Stimulated activated CD8-positive, alpha-beta memory T cell treated with anti-CD3 and anti-CD28 coated beads, Interleukin-12 subunit alpha, Interleukin-12 subunit beta, amount 100 ng/mL, for 24 hours (primary cell): ENCODE measurements around the gene ZNF474.
"Not testable (repeated sequence)": the region's sequence is repeated elsewhere in the genome, so short reads cannot be mapped to it uniquely, and the experiment has no call there.

Source experiments
- DNase-seq: peaks from one replicate; pipeline ENCODE4 v3.0.0-alpha.2; 2020; ENCODE audit errors: extremely low read depth

The ZNF474 gene

DNA sequence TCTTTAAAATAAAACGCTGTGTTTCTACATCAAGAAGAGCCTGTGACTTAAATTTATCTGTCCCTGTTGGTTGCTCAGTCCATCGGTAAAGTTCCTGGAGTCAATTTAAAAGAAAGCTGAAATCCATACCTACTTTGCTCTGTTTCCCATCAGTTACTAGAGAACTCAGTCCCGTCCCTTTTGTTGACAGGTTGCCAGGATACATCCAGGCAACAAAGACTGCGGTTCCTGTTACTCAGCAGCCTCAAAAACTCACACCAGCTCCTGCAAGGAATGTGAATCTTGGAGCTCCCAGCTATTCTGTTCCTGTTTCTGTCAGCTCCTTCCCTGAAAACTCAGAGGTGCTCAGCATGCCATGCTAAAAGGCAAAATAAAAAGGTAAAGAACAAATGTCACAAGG lies at the start of gene ZNF474:
Gene ZNF474, plus strand, starts transcription at position 241 of the 400 bp plus-strand sequence. CDS start 22,445 bp downstream, outside the sequence.
- no peak for DNase-seq

DNA sequence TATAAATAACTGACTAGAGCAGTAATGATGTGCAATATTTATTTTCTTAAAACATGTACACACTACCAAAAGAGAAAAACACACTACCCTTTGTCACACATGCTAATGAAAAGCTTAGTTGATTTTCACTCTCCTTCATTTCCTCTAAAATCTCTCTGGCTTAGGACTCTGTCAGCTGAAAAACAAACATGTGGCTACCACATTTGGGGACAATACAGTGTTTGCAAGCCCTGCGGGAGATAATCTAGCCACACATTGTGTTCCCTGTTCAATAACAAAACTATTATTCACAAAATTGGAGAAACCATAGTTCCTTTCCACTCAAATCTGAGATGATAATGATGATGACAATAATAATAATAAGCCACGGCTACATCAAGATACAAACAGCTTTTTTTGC lies 47.8 kb upstream of the ZNF474 start:
- DNase-seq: no peak

DNA sequence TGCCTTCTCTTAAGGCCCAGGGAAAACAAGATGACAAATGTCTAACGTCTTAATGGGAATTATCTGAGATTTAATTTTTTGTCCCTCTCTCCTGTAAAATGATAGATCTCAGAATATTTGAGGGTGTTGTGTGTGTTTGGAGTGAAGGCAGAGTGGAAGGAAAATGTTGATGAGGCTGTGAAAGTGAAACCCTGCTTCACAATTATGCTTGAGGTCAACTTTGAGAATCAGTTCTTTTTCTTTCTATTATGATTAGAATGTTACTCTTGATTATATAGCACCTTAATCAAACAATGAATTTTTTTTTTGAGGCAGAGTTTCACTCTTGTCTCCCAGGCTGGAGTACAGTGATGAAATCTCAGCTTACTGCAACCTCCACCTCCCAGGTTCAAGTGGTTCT lies 45.8 kb upstream of the ZNF474 start:
- DNase-seq: no peak

DNA sequence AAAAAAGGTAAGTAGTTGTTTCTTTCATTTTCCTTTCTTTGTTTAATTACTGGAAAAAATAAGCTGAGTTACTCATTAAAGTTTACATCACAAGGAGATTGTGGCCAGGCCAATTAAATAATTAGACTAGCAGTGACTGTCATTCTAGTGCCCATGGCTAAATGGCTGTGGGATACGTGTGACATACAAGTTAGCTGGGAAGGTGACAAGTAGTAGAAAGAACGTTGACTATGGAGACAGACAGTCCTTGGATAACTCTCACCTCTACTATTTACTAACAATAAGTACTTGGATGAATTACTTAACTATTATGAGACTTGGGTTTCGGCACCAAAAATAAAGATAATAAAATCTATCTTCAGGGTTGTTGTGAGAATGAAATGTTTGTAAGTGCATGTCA lies 44.3 kb upstream of the ZNF474 start:
- no peak for DNase-seq

DNA sequence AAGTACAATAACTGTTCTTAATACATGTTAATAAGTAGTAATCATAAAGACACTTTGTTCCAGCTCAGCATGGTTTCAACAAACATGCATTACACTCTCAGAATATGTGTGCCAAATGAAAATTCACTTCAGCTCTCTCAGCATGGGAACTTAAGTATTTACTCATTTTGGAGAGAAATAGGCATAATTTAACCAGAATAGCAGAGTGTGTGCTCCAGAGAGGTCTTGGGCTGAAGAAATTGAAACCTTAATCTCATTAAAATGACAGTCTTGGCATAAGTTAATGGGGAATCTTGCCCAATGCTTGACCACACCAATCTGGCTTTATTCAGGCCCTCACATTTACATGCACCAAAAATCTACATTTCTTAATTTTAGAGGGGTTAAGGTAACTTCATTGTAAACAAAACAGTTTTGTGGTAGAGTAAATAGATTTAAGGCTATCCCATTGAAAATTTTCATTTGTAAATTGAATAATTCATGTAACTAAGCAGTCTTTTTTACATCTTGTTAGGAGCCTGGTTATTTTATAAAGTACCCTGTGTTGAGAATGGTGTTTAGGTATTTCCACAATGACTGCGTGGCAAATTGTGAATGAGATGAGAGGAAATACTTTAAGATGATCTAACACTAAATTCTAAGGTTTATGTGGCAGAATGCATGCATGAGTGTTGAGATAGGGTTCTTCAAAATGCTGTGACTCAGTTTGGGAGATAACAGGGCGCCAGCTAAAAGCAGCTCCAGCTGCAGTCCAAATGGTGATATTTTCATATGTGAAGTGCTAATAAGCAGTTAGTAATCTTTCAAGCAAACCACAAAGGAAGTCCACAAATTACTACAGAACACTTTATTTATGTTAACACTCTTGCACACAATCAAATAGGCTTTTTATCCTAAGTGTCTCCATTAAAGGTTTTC lies 40.0 kb upstream of the ZNF474 start:
- no peak for DNase-seq

DNA sequence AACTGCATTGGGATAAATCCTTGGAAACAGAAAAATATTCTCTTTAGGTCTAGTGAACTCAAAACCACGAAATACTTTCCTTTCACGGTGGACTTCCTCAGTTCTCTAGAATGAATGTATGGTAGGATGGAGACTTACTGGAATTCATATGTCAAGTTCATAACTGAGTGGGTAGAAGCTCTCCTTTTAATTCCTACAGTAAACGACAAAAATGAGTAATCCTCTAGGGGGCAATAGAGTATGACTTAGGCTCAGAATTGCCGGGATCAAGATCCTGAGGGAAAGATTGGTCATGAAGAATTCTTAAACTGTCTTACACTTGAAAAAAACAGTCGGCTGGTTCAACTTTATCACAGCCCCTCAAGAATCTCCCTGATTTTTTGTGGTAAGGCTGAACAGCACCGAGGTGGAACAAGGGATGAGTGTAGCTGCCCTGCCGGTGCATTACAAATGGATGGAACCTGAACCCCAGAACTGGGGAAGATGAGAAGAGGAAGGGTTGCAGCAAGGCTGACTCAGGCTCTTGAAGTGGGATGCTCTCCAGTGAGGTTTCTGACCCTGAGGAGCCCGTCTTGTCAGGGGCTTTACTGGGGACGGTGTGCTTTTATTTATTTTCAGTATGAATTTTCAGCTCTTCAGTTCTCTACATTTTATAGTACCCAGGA lies 37.3 kb upstream of the ZNF474 start:
- no peak for DNase-seq

DNA sequence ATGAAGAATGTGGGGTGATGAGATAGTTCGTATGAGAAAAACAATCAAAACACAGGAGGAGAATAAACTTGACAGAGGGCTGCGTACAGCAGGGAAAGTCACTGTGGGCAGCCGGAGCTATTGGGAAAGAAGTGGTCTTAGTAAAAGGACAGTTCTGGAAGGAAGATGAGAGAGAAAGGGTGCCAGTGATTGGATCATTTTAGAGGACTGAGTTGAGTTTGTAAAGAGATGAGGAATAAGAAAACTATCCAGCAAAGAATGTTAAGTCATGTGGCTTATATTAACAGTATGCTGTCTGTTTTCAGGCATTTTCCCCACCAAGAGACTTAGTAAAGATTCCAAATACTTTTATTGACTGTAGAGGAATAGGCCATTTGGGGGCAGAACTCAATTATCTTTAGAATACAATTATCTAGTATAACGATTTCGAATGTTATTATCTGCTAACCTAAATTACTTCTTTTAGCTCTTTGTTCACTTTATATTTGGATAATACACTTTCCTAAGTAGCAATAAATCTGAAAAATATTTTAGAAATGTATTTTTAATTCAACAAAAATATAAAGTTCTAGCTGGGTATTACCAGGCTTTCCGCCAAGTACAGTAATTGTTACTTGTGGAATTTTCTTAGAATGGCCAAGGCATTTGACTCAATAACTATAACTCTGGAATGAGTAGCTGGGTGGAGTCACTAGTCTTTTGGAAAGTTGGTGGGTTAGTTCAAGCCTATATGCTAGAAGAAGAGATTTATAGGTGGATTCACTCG lies 35.7 kb upstream of the ZNF474 start:
- DNase-seq: no peak

DNA sequence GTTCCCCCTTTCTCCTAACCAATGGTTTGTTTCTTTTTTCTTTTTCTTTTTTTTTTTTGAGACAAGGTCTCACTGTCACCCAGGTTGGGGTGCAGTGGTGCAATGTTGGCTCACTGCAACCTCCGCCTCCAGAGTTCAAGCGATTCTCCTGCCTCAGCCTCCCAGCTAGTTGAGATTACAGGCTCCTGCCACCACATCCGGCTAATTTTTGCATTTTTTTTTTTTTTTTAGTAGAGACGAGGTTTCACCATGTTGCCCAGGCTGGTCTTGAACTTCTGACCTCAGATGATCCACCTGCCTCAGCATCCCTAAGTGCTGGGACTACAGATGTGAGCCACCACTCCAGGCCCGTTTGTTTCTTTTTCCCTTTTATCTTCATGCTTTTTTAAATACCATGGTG lies 35.1 kb upstream of the ZNF474 start:
- not testable (repeated sequence) for DNase-seq

DNA sequence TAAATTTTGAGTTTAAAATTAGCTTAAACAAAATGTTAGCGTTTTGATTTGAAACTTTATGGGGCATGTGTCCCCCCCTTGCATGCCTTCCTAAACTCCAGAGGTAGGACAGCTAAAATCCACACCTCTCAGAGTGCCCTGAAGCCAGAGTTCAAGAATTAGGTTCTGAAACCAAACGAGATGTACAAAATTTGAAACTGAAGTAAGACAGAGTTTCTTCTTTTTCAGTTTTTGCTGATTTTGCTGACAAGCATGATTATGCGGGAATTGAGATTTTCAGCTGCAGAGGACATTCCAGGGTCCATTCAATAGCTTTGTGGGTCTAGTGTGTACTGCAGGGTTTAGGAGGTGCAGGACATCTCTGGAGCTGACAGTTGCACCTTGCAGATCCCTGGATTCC lies 34.2 kb upstream of the ZNF474 start:
- DNase-seq: no peak

DNA sequence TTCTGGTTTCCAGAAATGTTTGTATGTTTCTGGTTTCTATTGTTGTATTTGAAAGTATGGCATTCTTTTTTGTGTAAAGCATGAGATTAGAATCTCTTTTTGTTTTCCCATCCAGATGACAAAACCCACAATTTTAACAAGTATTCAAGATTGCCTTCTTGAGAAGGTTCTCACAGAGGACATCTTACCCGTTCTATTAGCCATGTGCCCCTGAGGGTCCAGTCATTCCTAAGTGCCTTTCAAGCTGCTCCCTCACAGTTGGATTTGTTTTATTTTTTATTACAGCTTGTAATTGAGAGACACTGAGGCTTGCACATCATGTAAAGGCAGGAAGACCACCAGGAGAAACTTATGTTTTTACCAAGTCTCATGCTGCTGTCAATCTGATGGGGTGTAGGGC lies 32.0 kb upstream of the ZNF474 start:
- no peak for DNase-seq

DNA sequence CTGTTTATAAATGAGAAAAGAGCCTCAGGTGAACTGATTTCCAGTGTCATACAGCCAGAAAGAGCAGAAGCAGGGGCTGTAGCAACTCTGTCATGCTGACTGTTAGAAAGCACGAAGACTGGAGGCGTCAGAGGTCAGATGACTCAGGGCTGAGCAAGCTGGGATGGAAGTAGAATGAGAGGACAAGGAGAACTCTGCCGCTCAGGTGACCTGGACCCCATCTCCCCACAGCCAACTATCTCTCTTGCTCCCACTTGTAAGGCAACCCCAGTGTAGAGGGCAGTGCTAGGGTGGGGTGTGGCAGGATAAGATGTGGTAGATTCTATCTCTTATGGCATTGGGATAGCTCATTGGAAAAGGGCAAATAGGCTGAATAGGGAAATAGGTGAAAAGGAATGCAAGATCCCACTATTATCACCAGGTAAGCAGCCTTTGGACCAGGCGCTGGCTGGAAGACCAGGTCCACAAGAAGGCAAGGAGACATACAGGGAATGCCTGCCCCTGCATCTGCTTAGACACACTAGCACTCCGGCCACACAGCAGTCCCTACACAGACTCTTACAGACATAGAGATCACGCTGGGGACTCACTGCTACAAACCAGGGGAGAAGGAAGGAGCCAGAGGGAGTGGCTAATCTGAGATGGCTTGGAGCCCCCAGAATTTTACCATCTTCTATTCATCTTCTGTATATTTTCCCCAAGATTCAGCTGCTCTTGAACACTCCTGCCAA lies 30.1 kb upstream of the ZNF474 start:
- DNase-seq: no peak

DNA sequence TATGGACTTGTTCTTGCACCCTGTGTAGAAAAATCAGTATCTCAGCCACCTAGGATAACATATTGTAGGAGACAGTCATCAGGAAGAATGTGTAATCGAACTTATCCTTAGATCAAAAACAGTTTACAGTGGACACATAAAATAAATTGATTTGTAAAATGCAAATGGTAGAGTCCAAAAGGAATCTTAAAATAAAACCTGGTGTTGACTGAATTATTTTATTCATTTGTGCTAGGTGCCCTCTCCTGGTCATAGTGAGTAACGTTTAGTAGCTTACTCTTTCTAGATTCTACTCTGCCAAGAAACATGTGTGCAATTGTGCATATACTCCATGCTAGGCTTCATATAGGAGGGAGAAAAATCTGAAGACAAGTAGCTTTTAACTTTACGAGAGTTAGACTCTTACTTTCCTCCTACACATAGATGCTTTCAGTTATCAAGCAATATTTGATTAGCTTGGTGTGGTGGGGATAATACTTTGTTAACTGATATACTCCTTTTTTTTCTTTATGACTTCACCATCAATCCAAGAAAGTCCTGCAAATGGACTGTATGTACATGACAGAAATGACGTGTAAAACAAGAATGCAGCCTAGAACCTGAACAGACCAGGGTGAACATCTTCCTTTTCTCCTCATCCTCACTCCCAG lies 27.6 kb upstream of the ZNF474 start:
- DNase-seq: no peak

DNA sequence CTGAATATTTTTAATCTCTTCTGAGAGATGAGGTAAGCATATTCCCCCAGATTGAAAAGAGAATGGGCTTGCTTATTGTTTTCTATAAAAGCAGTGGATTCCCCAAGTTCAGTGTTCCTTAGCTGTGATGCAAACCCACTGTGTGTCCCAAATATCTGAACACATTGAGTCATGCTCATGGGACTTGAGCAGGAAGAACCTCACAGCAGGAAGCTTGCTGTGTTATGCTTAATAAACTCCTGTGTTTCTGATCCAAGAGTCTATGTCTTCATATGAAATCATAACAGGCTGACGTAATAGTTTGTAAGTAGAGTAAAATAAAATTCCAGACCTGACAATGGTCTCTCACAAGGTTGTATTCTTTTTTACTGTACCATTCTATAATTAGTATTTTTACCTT lies 26.5 kb upstream of the ZNF474 start:
- DNase-seq: no peak

DNA sequence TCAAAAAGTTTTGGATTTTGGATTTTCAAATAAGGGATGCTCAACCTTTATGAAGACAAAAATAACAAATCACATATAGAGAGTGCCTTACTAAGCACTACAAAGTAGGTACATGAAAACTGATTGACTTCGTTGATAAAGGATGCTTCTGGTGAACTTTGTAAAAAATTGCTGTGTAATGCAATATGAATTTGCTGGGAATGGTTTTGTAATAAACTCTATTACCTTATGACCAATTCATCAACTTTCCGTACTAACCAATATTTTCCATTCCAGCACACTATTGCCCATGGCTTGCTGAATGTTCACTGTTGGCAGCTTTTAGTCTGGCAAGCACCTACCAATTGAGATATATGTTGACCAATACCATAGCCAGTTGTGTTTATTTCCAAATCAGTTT lies 23.4 kb upstream of the ZNF474 start:
- no peak for DNase-seq

DNA sequence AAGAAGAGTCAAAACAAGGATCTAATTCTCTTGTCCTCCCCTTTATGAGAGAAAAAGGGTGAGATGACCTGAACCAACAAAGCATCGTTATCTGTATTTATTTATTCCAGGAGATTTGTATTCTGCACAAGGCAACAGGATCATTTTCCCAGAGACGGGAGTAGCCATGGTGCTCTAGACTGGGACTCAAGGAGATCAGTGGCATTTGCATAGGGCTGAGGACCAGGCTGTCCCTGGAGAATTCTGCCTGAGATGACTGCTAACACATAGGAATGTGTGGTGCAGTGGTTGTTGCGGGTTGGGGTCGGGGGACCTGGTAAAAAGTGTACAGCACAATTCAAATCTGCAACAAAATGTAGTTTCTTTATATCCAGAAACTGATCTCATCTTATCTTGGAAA lies 22.3 kb upstream of the ZNF474 start:
- DNase-seq: no peak

DNA sequence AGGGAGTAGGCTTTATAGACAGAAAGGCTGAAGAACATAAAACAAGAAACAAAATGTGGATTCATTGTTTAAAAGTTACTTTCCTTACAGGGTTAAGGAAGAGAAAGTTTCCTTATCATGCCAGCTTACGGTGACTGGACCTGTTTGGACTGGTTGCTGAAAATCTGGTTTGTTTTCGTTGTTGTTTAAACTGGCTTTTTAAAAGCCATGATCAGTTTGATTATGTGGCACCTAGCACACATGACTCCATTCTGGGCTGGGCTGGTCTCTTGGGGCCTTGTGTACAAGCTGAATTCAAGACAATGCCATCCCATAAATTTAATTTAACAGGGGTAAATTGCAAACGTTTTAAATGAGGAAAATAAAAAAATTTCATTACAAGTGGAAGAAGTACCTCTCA lies 18.4 kb upstream of the ZNF474 start:
- DNase-seq: no peak

DNA sequence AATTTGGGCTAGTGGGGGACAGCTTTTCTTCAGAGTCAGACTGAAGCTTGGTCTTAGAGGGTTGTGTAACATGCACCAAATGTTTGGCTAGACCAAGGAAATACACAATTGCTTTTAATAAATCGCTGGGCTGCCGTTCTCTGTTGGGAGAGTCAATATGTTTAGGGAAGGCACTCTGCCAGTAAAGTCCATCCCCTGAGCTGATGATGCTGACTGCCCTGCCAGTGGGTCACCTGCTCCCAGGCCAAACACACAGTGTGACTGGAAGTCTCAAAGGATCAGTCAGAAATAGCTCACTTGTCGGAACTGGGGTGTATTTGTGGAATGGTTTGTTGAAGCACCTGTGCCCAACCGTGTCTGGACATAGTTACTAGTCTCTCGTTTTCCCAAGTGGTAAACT lies 17.9 kb upstream of the ZNF474 start:
- no peak for DNase-seq

DNA sequence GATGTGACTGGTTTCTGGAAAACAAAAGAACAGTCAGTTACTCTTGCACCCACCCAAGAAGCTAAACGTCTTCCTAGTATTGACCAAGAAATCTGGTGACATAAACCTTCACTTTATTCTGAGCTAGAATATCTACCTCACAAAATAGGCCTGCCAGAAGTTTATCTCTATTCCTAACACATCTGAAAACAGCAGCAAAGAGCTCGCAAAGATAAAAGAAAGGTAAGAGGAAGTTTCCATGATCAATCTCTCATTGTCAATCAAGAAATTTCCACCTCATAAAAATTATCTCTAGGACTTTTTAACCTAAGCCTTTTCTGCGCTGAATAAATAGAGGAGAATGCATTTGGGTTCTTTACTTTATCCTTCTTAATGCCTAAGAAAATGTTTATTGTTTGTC lies 17.3 kb upstream of the ZNF474 start:
- DNase-seq: no peak

DNA sequence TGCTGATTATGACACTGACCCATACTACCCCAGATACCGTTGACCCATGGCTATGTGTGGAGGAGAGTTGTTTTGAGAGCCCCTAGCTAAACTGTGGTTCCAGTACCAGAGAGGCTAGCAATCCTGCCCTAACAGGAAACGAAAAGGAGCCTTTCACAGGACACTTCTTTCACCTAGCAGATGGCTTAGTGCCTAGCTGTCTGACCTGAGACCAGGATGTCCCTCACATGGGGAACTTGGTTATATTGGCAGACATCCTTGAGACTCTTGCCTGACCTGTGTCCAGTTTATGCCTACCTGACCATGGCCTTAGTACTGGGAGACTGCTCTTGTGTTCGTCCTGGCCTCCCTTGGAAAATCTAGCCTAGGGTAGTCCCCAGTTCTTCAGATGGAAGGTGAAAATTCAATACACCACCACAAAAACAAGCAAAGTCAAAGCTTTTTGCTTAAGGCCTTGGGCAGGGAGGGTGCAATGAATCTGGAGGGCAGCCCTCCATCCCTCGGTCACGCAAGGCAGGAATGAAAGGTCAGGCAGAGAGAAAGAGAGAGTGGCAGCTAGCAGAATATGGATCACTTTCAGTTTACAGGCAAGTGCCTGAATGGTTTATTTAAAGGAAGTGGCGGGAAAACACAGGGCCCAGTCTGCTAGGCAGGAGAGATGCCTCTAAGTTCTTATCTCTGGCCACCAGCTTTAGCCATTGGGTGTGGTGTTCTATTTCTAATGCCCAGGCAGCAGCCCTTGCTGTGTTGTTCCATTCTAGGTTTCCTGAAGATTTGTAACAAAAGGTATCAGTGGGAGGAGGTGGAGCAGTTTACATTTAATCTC lies 16.4 kb upstream of the ZNF474 start:
- DNase-seq: no peak

DNA sequence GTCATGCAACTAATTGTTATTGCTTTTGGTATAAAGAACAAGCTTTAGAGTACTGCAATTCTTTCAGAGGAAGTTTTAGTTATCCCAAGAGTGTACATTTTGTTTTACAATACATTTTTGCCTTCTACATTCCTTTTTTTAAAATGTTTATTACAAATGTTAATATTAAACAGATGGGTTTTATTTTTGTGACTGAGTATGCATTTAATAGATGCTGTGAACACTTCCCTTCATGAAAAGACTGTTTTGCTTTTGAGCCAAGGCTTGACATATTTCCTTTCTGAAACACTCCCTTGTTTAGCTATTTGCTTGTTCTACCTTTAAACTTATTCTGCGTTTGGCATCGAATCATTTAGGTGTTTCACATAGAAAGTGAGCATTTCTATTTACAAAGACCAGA lies 14.8 kb upstream of the ZNF474 start:
- DNase-seq: no peak
